Right cardiac atrium (tissue), 5 donors: ENCODE measurements around the gene RRP36. TPM values are rescaled to one million over a fixed set of nuclear protein-coding genes. Genes with fewer than 3 reads are reported as not detected.
"Not testable (repeated sequence)": the region's sequence is repeated elsewhere in the genome, so short reads cannot be mapped to it uniquely, and the experiment has no call there.

Experiments
- ATAC-seq, 2 donors: fragments of 200-7000 bp; cut with Tn5 transposase; one replicate each; pipeline versions ENCODE4 v1.8.0 to v1.9.1; 2020; ENCODE audit warnings: moderate library complexity in 2 of 2, mild to moderate bottlenecking in 1 of 2
- DNase-seq, 3 donors: peaks; one replicate each; pipeline ENCODE4 v3.0.0-alpha.2; 2020
- H3K27ac ChIP-seq: one replicate; pipeline ENCODE4 v1.5.1; 2013; ENCODE audit warnings: mild to moderate bottlenecking, low read length, control low read depth, moderate library complexity
- H3K27me3 ChIP-seq: one replicate; pipeline ENCODE4 v1.6.1; 2013; ENCODE audit not compliant: control insufficient read depth, insufficient read depth
- H3K4me1 ChIP-seq: one replicate; pipeline ENCODE4 v1.6.1; 2013; ENCODE audit warnings: low read length; ENCODE audit not compliant: control insufficient read depth, insufficient read depth
- H3K4me3 ChIP-seq: one replicate; pipeline ENCODE4 v1.5.1; 2013; ENCODE audit warnings: low read length, control low read depth
- H3K9me3 ChIP-seq: one replicate; pipeline ENCODE4 v1.6.1; 2013; ENCODE audit warnings: low read length; ENCODE audit not compliant: control insufficient read depth
- WGBS: extraction: QIAGEN DNeasy Blood & Tissue Kit; methylation state at CpG from one replicate; pipeline ENCODE4 v1.1.7; 2013; 5-methylcytosine and 5-hydroxymethylcytosine counted together
- intact Hi-C, 4 donors: fragments of 100-400 bp; cut with DNase I; formaldehyde crosslinking; loops; one replicate each; pipeline versions ENCODE4 v1.11.0 to v1.14.0; 2022 to 2023
- polyA plus RNA-seq: library from polyadenylated mRNA; stranded (reverse); fragments of 200-250 nt; gene quantifications from one replicate; pipeline ENCODE4 v1.2.3, GENCODE V29; 2013
- total RNA-seq, 4 donors: library from RNA; stranded (reverse); fragmentation: NEBNext Ultra II Directional; extraction: Animal tissue kit (Norgen Biotek cat#: 25700); gene quantifications; one replicate each; pipeline ENCODE4 v1.2.1, GENCODE V29; 2021
- donor health status: healthy with polysubstance abuse.
- donor health status: DM: no; HTN: yes; CAD: no.
- donor health status: DM: no; HTN: no; CAD: no.
- donor health status: DM: no; HTN: yes; CAD: no; lungs with severe emphysema.
- donor health status: DM: yes; HTN: yes; CAD: no.

Gene RRP36
- total and polyA plus RNA-seq, 5 donors, result 27.2 to 34.3 (median 29.3) TPM

DNA sequence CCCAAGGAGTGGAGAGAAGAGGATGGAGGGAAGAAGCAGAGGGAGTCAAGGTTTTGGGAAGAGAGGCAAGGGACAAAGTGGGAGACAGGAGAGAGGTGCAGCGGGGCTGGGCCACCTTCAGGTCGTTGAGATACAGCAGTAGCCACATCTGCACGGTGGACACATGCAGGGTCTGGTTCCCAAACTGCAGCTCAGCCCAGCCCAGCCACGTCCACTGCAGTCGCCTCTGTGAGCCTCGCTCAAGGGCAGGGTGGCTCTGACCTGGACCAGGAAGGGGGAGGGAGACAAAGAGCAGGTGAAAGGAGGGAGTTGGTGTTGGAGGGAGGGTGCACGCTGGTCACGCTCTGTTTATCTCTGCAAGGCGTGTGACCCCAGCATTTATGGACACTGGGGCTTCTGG lies 17.3 kb downstream of the RRP36 start:
- H3K27ac ChIP-seq, result no peak overlapping the region
- H3K9me3 ChIP-seq, result no peaks in the 10 kb centered on the region
- no peak for DNase-seq
- intact Hi-C loops, result no loop called here
- WGBS, result 82% methylated on average over 9 of the region's 9 CpGs
- no peak overlapping the region for H3K4me3 ChIP-seq
- ATAC-seq, result no peak
- no peaks in the 10 kb centered on the region for H3K4me1 ChIP-seq
- no peaks in the 10 kb centered on the region for H3K27me3 ChIP-seq

DNA sequence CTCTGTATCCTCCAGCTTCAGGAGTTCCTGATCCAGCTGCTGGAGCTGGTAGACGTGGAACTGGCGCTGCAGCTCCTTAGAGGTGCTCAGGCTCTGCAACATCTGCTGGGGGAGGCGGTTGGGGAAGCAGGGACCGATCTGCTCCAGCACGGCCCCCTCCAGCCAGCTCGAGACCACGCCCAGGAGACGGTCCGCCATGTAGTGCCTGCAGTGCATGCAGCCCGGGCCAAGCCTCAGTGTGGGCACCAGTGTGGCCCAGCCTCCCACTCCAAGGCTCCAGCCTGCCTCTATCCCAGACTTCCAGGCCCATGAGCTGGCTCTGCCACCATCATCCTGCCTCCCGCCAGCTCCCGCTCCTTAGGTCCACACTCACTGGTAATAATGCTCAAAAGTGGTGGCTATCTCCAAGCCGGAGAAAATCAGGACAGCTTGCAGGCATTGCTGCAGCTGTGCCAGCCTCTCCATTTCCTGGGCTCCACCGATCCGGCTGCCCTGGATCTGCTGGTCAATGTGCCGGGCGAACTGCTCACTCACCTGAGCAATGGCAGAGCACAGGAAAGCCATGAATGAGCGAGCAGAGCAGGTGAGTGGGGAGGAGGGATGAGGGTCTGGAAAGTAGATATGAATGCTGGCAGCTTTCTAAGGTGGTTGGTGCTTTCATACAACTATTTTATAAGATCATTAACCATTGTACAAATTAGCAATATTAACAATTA lies 19.3 kb downstream of the RRP36 start:
- intact Hi-C loops, result no loop called here
- Histone ChIP-seq H3K4me3 (no peak overlapping the region), H3K9me3 (no peaks in the 10 kb centered on the region), H3K4me1 (no peaks in the 10 kb centered on the region), H3K27ac (no peak overlapping the region), H3K27me3 (no peaks in the 10 kb centered on the region)
- ATAC-seq (no peak), DNase-seq (no peak)
- WGBS, result 94% methylated on average over 18 of the region's 18 CpGs

DNA sequence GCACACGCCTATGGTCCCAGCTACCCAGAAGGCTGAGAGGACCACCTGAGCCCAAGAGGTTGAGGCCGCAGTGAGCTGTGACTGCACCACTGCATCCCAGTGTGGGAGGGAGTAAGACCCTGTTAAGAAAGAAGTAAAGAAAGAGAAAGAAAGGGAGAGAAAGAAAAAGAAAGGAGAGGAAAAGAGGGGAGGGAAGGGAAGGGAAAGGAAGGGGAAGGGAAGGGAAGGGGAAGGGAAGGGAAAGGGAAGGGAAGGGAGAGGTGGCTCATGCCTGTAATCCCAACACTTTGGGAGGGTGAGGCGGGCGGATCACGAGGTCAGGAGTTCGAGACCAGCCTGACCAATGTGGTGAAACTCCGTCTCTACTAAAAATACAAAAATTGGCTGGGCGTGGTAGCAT lies 20.1 kb downstream of the RRP36 start:
- H3K27ac ChIP-seq, ATAC-seq, intact Hi-C loops, DNase-seq, H3K9me3 ChIP-seq, H3K4me1 ChIP-seq, H3K4me3 ChIP-seq, H3K27me3 ChIP-seq: not testable (repeated sequence)
- WGBS, result 96% methylated on average over 8 of the region's 8 CpGs

DNA sequence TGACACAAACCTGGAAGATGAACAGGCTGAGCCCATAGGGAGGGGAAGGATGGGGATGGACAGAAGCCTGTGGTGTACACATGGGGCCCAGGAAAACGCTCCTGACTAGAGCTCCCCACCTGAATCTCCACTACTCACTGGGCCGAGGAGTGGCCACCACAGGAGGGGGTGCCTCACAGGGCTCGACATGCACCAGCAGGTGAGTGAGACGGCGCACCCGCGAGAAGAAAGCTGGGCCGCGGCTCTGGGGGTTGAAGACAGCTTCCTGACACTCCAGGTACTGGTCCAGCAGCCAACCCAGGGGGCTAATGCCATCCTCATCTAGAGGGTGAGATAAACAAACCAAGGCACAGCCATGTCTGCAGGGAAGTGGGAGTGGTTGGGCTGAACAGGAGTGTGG lies 21.9 kb downstream of the RRP36 start:
- ATAC-seq (no peak), DNase-seq (no peak)
- Histone ChIP-seq H3K27me3 (no peaks in the 10 kb centered on the region), H3K27ac (no peak overlapping the region), H3K4me1 (no peaks in the 10 kb centered on the region), H3K4me3 (no peak overlapping the region), H3K9me3 (no peaks in the 10 kb centered on the region)
- intact Hi-C loops, result no loop called here
- 93% methylated on average over 9 of the region's 9 CpGs for WGBS

DNA sequence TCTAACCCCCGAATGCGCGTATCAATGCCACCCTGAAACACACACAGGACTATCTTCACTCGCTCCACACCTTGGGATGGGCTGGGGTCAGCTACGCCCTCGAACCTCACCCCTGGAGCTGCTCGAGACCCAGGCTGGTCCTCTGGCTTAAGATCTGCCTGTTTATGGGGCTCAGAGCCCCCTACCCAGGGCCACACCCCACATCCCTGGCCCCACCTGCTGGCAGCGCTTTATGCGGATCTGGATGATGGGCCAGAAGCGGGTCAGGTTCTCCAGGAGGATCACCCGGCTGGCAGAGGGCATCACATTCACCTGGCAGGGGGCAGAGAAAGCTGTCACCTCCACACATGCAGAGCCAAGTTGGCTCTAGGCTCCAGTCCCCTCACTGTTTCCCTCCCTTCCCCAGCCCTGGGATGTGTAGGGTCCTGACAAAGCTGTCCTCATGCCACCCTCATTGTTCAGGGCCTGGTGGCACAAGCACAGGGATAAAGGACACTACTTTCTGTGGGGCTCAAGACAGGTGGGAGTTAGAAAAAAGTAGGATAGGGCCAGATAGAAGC lies 24.0 kb downstream of the RRP36 start:
- intact Hi-C loops, result no loop called here
- Histone ChIP-seq H3K27me3 (no peaks in the 10 kb centered on the region), H3K9me3 (no peaks in the 10 kb centered on the region), H3K4me3 (no peak overlapping the region), H3K27ac (no peak overlapping the region), H3K4me1 (no peaks in the 10 kb centered on the region)
- ATAC-seq (no peak), DNase-seq (no peak)
- 93% methylated on average over 11 of the region's 11 CpGs for WGBS

DNA sequence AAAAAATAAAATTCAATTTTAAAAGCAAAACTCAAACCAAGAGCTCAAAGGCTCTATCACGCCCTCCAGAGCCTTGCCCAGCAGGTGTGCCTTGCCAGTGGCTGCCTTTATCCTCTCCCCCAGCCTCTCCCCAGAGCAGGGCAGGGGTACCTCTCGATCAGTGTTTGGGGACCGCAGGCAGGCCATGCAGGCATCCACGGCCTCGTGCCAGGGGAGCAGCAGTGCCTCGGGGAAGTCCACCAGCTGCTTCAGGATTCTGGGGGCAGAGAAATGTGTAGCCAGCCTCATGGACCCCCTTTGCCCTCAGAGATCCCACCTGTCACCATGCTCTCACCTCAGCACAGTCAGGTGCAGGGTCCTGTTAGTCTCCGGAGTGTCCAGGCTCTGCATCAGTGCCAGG lies 26.6 kb downstream of the RRP36 start:
- no peaks in the 10 kb centered on the region for H3K9me3 ChIP-seq
- intact Hi-C loops, result no loop called here
- no peak for ATAC-seq
- no peak overlapping the region for H3K4me3 ChIP-seq
- H3K4me1 ChIP-seq, result no peaks in the 10 kb centered on the region
- H3K27ac ChIP-seq, result no peak overlapping the region
- no peak for DNase-seq
- WGBS, result 89% methylated on average over 7 of the region's 7 CpGs
- no peaks in the 10 kb centered on the region for H3K27me3 ChIP-seq

DNA sequence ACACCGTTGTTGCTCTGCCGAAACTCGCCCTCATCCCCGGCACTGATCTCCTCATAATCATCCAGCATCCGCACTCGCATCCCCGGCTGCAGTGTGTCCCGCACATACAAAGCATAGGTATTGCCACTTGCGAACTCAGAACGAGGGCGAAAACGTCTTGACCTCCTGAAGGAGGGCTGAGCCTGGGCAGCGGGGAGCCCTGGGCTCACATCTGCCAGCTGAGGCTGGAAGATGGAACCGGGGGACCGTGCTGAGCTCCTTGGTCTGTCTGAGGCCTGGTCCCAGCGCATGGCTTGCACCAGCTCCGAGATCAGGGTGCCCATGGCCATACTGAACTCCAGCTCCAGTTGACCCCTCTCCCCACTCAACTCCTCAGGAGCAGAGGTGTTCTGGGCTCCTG lies 29.6 kb downstream of the RRP36 start:
- H3K9me3 ChIP-seq, result no peaks in the 10 kb centered on the region
- WGBS, result 94% methylated on average over 17 of the region's 17 CpGs
- no peak overlapping the region for H3K27ac ChIP-seq
- DNase-seq (no peak), ATAC-seq (no peak)
- intact Hi-C loops, result loop anchor here in 2 of 4 donors (5.0 kb wide), 2 partner anchors 34 to 39 kb away; partner anchors contain the start of genes KLHDC3 (in 1 of the 2) and MEA1 (in 1 of the 2)
- H3K4me1 ChIP-seq, result no peaks in the 10 kb centered on the region
- no peak overlapping the region for H3K4me3 ChIP-seq
- H3K27me3 ChIP-seq, result no peaks in the 10 kb centered on the region

DNA sequence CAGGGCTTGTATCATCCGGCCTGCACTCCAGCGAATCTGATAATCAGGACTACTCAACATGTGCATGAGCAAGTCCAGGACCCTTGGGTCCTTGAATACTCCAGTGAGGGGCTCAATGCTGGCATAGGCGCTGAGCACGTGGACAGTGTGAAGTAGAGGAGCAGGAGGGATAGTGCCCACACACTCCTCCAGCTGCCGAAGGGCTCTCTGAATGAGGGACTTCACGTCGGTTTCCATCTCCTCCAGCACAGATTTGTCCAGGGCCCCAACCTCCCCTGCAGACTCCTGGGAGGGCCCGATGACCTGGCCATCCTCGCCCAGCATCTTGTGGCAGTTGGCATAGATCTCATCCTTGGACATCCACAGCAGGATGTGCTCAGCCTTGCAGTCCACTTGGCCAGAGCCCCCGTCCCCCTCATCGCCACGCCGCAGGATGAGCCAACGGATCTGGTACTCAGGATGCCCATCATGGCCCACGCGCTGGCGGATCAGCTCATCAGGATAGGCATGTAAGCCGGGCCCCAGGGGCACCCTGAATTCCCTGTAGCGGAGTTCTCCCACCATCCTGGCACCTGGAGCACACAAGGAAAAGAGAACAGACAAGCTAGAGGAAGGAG lies 30.9 kb downstream of the RRP36 start:
- Histone ChIP-seq H3K9me3 (no peaks in the 10 kb centered on the region), H3K4me1 (no peaks in the 10 kb centered on the region), H3K27ac (no peak overlapping the region), H3K4me3 (no peak overlapping the region), H3K27me3 (no peaks in the 10 kb centered on the region)
- WGBS, result 74% methylated on average over 19 of the region's 19 CpGs
- DNase-seq, result peak in 2 of 3 donors; percentile 66 to 73
- no peak for ATAC-seq
- intact Hi-C loops, result loop anchor here in 2 of 4 donors (5.0 kb wide), 2 partner anchors 35 to 40 kb away; partner anchors contain the start of genes KLHDC3 (in 1 of the 2) and MEA1 (in 1 of the 2)

DNA sequence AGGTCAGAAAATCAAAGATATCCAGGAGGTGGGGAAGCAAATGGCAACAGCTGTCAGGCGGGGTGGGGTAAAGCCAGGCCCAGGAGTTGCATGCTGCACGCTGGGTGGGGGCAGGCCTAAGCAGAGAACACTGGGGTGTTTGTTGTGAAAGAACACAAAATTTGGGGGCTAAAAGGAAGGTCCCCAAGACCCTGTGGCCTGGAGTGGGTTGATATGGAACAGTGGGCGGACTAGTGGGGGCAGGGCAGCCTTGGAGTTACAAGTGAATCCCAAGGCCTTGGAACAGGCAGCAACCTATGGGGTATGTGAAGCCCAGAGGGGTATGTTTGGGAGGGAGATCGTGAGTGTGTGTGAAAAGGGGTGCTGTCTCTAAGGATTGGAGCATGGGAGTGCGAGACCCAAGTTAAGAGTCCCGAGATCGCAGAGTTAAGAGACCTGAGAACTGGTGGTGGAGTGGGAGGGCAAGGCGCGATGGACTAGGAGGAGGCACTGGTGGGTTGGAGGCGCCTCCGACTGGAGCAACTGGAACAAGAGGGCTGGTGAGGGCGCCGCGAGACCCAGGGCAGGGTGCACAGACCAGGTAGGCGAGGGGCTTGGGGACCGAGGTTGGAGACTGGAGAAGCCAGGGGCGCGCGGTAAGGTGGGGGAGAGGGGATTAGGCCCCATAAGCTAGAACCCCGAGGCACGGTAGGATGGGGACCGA lies 31.6 kb downstream of the RRP36 start:
- DNase-seq, result peak; percentile 42 to 62 (median 59)
- intact Hi-C loops, result loop anchor here in 2 of 4 donors (5.0 kb wide), 2 partner anchors 36 to 41 kb away; partner anchors contain the start of genes KLHDC3 (in 1 of the 2) and MEA1 (in 1 of the 2)

DNA sequence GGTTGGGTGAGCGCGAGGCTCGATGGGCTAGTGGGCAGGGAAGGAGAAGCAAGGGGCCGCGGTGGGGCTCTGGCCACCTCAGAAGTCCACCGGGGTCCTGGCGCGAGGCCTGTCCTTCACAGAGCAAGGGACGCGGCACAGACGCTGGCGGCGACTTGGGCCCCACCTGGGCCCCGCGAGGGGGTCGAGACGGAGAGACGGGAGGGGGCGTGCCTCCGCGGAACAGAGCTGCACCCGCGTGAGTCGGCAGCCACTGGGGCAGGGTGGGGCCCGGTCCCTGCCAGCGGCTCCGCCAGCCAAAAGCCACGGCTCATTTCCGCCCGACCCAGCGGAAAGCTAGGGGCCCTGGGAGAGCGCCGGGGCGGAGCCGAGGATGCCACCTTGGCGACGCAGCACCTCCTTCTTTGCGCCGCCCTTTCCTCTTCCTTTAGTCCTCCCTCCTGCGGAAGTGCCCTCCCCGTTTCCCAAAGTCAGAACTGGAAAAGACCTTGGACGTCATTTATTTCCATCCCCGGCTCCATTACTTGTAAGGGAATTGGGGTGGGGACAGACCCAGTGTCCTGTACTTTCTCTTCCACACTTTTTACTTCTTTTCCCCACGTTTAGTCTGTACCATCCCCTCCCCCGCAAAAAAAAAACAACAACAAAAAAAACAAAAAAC lies 32.3 kb downstream of the RRP36 start, which contains the start of gene CUL7:
Gene CUL7, minus strand, starts transcription at position 307 of the 661 bp plus-strand sequence. CDS start 1,063 bp downstream, outside the sequence.
- peak within 1 kb of the TSS; percentile 78 for H3K27ac ChIP-seq
- H3K9me3 ChIP-seq, result no peaks in the 10 kb centered on the region
- ATAC-seq (peak; percentile 97 to 98), DNase-seq (peak; percentile 96 to 98 (median 97))
- WGBS, result 1% methylated on average over 45 of the region's 45 CpGs
- peaks cover 2% of the 10 kb centered on the region for H3K4me1 ChIP-seq
- intact Hi-C loops, result loop anchor here in 2 of 4 donors (5.0 kb wide), 2 partner anchors 36 to 41 kb away; partner anchors contain the start of genes KLHDC3 (in 1 of the 2) and MEA1 (in 1 of the 2)
- H3K4me3 ChIP-seq, result peak within 1 kb of the TSS; percentile 55
- H3K27me3 ChIP-seq, result no peaks in the 10 kb centered on the region

More for the DNA sequence above, 31.6 kb downstream of the RRP36 start:
- Histone ChIP-seq H3K4me1 (no peaks in the 10 kb centered on the region), H3K27me3 (no peaks in the 10 kb centered on the region), H3K27ac (peak overlapping the region; percentile 78), H3K4me3 (peak overlapping the region; percentile 55), H3K9me3 (no peaks in the 10 kb centered on the region)
- 21% methylated on average over 22 of the region's 22 CpGs for WGBS
- ATAC-seq, result peak; percentile 29 to 30
